WTC11 (cell line): Measurements from ENCODE around the gene PHF1. TPM values are rescaled to one million over a fixed set of nuclear protein-coding genes. Genes with fewer than 3 reads are reported as not detected.
"Not testable (repeated sequence)": the region's sequence is repeated elsewhere in the genome, so short reads cannot be mapped to it uniquely, and the experiment has no call there.

ENCODE experiments used
- ATAC-seq: fragments of 200-7000 bp; cut with Tn5 transposase; 2 replicates; pipeline ENCODE4 v1.10.0; 2021; ENCODE audit warnings: mild to moderate bottlenecking, moderate library complexity
- CTCF ChIA-PET: fragments of 300-600 bp; sonication (Branson Sonifier 250); formaldehyde crosslinking; loops from one replicate; lab custom pipeline; 2021; ENCODE audit warnings: antibody characterized with exemption; lab: Charles Lee
- POLR2A ChIA-PET: fragments of 350-600 bp; sonication (Branson Sonifier 250); formaldehyde crosslinking; loops from one replicate; lab custom pipeline; 2021; ENCODE audit warnings: antibody characterized with exemption; lab: Charles Lee
- DNase-seq: peaks from one replicate; pipeline ENCODE4 v3.0.0; 2021; ENCODE audit warnings: low spot score
- H3K27ac Mint-ChIP-seq: 2 replicates; pipeline ENCODE4 v1.8.0; 2021; ENCODE audit warnings: mixed read lengths
- H3K27me3 Mint-ChIP-seq: 2 replicates; pipeline ENCODE4 v1.8.0; 2021; ENCODE audit warnings: low read depth, mild to moderate bottlenecking, moderate library complexity, mixed read lengths
- H3K36me3 Mint-ChIP-seq: 2 replicates; pipeline ENCODE4 v1.8.0; 2021; ENCODE audit warnings: mixed read lengths
- H3K4me1 Mint-ChIP-seq: 2 replicates; pipeline ENCODE4 v1.8.0; 2022; ENCODE audit warnings: mixed read lengths
- H3K4me3 Mint-ChIP-seq: 2 replicates; pipeline ENCODE4 v1.8.0; 2021; ENCODE audit warnings: mild to moderate bottlenecking, moderate library complexity, mixed read lengths
- H3K9me3 Mint-ChIP-seq: 2 replicates; pipeline ENCODE4 v1.8.0; 2021; ENCODE audit warnings: mixed read lengths
- ETV6 ChIP-seq: sonication (generic); formaldehyde crosslinking; IDR thresholded peaks from 2 replicates; pipeline ENCODE4 v1.8.1; 2022; ENCODE audit warnings: mild to moderate bottlenecking, missing genetic modification reagents
- NFYB ChIP-seq: sonication (generic); formaldehyde crosslinking; conservative IDR thresholded peaks from 2 replicates; pipeline ENCODE4 v1.8.0; 2022; ENCODE audit warnings: low read depth, missing genetic modification reagents
- TCF7 ChIP-seq: sonication (generic); formaldehyde crosslinking; IDR thresholded peaks from 2 replicates; pipeline ENCODE4 v1.8.0; 2022; ENCODE audit warnings: mild to moderate bottlenecking, low read depth, missing genetic modification reagents, moderate library complexity
- TEAD1 ChIP-seq: sonication (generic); formaldehyde crosslinking; IDR thresholded peaks from 2 replicates; pipeline ENCODE4 v1.8.0; 2022; ENCODE audit warnings: mild to moderate bottlenecking, missing genetic modification reagents
- ZNF396 ChIP-seq: fragments of 250-450 bp; sonication (Bioruptor Pico); IDR thresholded peaks from 2 replicates; pipeline ENCODE4 v1.8.0; 2021; ENCODE audit warnings: mild to moderate bottlenecking, moderate library complexity, borderline replicate concordance
- total RNA-seq: library from RNA; stranded (reverse); gene quantifications from 3 replicates; pipeline ENCODE4 v1.2.3, GENCODE V29; 2021
- TF ChIP-seq, protein P1 (sequence below): fragments of 250-450 bp; sonication (Bioruptor Pico); IDR thresholded peaks from 2 replicates; pipeline ENCODE4 v1.9.0; 2021; ENCODE audit warnings: mild to moderate bottlenecking, borderline replicate concordance
- TF ChIP-seq, protein P2 (sequence below): fragments of 250-450 bp; sonication (Bioruptor Pico); IDR thresholded peaks from 2 replicates; pipeline ENCODE4 v2.1.2; 2022; ENCODE audit warnings: mild to moderate bottlenecking, moderate library complexity
- TF ChIP-seq, protein P3 (sequence below): sonication (generic); formaldehyde crosslinking; IDR thresholded peaks from 2 replicates; pipeline ENCODE4 v1.8.1; 2023; ENCODE audit warnings: mild to moderate bottlenecking, missing genetic modification reagents, moderate library complexity

The PHF1 gene
- total RNA-seq, 1 experiment from 2014 or later, result 63.6 TPM

DNA sequence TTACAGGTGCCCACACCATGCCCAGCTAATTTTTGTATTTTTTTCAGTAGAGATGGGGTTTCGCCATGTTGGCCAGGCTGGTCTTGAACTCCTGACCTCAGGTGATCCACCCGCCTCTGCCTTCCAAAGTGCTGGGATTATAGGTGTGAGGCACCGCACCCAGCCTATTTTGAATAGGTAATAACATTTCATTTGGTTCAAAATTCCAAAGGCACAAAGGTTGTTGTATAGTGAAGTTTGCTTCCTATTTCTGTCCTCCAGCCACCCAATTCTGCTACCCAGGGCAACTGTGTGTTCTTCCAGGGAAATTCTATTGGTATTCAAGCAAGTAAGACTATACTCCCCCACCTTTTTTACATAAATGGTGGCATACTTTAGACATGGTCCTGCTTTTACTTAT is 12.2 kb upstream of the PHF1 start:
- CTCF ChIA-PET, result not testable (repeated sequence)

DNA sequence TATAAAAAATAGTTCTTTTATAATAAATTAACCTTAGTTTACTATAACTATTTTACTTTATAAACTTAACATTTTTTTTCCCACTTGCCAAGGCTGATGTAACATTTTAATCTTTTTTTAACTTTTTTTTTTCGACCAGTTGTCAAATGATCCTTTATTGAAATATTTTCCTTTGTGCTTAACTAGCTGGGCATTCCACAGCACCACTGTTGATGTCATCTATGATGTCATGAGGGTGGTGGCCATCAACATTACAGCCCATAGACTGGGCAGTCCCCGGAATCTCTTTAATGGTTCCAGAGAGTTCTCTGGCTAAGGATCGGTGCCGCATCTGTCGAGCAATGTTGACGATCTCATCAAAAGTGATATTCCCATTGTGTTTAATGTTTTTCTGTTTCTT is 10.9 kb upstream of the PHF1 start:
- POLR2A ChIA-PET, ATAC-seq, H3K9me3 Mint-ChIP-seq, H3K27me3 Mint-ChIP-seq, CTCF ChIA-PET, H3K4me3 Mint-ChIP-seq, DNase-seq, H3K4me1 Mint-ChIP-seq: not testable (repeated sequence)
- Mint-ChIP-seq H3K27ac (peak overlapping the region; percentile 32; the same call in 1 of the 2 replicates), H3K36me3 (peaks cover 57% of the 10 kb centered on the region)

More for the DNA sequence above, 12.2 kb upstream of the PHF1 start:
- H3K4me3 Mint-ChIP-seq, DNase-seq, POLR2A ChIA-PET, H3K27ac Mint-ChIP-seq, ATAC-seq, H3K27me3 Mint-ChIP-seq, H3K9me3 Mint-ChIP-seq: not testable (repeated sequence)
- Mint-ChIP-seq H3K36me3 (peaks cover 49% of the 10 kb centered on the region), H3K4me1 (peaks cover 14% of the 10 kb centered on the region)

DNA sequence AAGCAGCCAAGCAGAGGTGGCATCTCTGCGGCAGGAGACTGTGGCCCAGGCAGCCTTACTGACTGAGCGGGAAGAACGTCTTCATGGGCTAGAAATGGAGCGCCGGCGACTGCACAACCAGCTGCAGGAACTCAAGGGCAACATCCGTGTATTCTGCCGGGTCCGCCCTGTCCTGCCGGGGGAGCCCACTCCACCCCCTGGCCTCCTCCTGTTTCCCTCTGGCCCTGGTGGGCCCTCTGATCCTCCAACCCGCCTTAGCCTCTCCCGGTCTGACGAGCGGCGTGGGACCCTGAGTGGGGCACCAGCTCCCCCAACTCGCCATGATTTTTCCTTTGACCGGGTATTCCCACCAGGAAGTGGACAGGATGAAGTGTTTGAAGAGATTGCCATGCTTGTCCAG is 5.9 kb upstream of the PHF1 start:
- CTCF ChIA-PET, result interaction anchor here (0.5 kb wide), 1 partner anchor 107 kb away, joined by 3 read pairs; no protein-coding TSS in a partner anchor
- Mint-ChIP-seq H3K27ac (no peak overlapping the region), H3K4me3 (no peak overlapping the region), H3K4me1 (peaks cover 7% of the 10 kb centered on the region), H3K36me3 (peaks cover 63% of the 10 kb centered on the region), H3K27me3 (no peaks in the 10 kb centered on the region), H3K9me3 (no peaks in the 10 kb centered on the region)
- POLR2A ChIA-PET, result no interaction called here
- no peak for DNase-seq
- no peak for ATAC-seq
- TF ChIP-seq NFYB (CRISPR knock-in tag) (no peak), TCF7 (CRISPR knock-in tag) (no peak), TEAD1 (no peak)
- TF ChIP-seq, protein P1, sequence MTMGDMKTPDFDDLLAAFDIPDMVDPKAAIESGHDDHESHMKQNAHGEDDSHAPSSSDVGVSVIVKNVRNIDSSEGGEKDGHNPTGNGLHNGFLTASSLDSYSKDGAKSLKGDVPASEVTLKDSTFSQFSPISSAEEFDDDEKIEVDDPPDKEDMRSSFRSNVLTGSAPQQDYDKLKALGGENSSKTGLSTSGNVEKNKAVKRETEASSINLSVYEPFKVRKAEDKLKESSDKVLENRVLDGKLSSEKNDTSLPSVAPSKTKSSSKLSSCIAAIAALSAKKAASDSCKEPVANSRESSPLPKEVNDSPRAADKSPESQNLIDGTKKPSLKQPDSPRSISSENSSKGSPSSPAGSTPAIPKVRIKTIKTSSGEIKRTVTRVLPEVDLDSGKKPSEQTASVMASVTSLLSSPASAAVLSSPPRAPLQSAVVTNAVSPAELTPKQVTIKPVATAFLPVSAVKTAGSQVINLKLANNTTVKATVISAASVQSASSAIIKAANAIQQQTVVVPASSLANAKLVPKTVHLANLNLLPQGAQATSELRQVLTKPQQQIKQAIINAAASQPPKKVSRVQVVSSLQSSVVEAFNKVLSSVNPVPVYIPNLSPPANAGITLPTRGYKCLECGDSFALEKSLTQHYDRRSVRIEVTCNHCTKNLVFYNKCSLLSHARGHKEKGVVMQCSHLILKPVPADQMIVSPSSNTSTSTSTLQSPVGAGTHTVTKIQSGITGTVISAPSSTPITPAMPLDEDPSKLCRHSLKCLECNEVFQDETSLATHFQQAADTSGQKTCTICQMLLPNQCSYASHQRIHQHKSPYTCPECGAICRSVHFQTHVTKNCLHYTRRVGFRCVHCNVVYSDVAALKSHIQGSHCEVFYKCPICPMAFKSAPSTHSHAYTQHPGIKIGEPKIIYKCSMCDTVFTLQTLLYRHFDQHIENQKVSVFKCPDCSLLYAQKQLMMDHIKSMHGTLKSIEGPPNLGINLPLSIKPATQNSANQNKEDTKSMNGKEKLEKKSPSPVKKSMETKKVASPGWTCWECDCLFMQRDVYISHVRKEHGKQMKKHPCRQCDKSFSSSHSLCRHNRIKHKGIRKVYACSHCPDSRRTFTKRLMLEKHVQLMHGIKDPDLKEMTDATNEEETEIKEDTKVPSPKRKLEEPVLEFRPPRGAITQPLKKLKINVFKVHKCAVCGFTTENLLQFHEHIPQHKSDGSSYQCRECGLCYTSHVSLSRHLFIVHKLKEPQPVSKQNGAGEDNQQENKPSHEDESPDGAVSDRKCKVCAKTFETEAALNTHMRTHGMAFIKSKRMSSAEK (CRISPR knock-in tag), result no peak

DNA sequence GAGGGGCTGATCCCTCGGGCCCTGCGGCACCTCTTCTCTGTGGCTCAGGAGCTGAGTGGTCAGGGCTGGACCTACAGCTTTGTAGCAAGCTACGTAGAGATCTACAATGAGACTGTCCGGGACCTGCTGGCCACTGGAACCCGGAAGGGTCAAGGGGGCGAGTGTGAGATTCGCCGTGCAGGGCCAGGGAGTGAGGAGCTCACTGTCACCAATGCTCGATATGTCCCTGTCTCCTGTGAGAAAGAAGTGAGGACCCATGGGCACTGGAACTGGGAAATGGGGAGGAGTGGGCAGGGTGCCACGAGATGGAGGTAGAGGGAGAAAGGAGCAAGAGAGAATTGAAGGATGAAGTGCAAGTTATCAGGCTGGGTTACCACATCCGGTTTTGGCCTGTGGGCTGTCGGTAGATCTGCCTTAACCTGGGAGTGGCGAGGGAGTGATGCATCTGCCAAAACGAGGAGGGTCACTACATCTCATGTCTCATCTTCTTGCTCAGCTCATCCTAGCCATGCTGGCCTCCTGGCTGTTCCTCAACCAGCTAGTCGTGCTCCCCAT is 5.4 kb upstream of the PHF1 start:
- Mint-ChIP-seq H3K27ac (no peak overlapping the region), H3K9me3 (no peaks in the 10 kb centered on the region), H3K4me1 (peaks cover 7% of the 10 kb centered on the region), H3K27me3 (no peaks in the 10 kb centered on the region), H3K36me3 (peaks cover 58% of the 10 kb centered on the region), H3K4me3 (no peak overlapping the region)
- DNase-seq, result no peak
- ChIA-PET CTCF (interaction anchor here (0.5 kb wide), 1 partner anchor 106 kb away, joined by 3 read pairs; no protein-coding TSS in a partner anchor), POLR2A (no interaction called here)
- TF ChIP-seq, protein P2, sequence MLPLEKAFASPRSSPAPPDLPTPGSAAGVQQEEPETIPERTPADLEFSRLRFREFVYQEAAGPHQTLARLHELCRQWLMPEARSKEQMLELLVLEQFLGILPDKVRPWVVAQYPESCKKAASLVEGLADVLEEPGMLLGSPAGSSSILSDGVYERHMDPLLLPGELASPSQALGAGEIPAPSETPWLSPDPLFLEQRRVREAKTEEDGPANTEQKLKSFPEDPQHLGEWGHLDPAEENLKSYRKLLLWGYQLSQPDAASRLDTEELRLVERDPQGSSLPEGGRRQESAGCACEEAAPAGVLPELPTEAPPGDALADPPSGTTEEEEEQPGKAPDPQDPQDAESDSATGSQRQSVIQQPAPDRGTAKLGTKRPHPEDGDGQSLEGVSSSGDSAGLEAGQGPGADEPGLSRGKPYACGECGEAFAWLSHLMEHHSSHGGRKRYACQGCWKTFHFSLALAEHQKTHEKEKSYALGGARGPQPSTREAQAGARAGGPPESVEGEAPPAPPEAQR (CRISPR knock-in tag), result no peak
- TF ChIP-seq ETV6 (CRISPR knock-in tag) (no peak), ZNF396 (CRISPR knock-in tag) (no peak)
- TF ChIP-seq, protein P1 (CRISPR knock-in tag), result no peak
- TF ChIP-seq, protein P3, sequence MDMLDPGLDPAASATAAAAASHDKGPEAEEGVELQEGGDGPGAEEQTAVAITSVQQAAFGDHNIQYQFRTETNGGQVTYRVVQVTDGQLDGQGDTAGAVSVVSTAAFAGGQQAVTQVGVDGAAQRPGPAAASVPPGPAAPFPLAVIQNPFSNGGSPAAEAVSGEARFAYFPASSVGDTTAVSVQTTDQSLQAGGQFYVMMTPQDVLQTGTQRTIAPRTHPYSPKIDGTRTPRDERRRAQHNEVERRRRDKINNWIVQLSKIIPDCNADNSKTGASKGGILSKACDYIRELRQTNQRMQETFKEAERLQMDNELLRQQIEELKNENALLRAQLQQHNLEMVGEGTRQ (CRISPR knock-in tag), result no peak
- ATAC-seq, result no peak
